Lower leg skin (tissue), 4 donors: ENCODE measurements around the gene HS6ST3. TPM values are rescaled to one million over a fixed set of nuclear protein-coding genes. Genes with fewer than 3 reads are reported as not detected.

Experiments used
- DNase-seq, 2 donors: peaks; one replicate each; pipeline ENCODE4 v3.0.0-alpha.2; 2019; ENCODE audit warnings: low spot score in 2 of 2
- H3K4me3 ChIP-seq: fragments of 200-600 bp; sonication (generic); 2 replicates; pipeline ENCODE4 v1.5.1; 2017; ENCODE audit warnings: mild to moderate bottlenecking, low read depth; ENCODE audit not compliant: poor library complexity, severe bottlenecking
- CTCF ChIP-seq, 3 donors: fragments of 450-650 bp; IDR thresholded peaks; one replicate each; pipeline ENCODE4 v1.5.1; 2016; ENCODE audit warnings: antibody characterized with exemption in 3 of 3, mild to moderate bottlenecking in 3 of 3, moderate library complexity in 2 of 3
- POLR2A ChIP-seq, 2 donors: fragments of 450-650 bp; IDR thresholded peaks; one replicate each; pipeline ENCODE4 v1.6.1; 2016 to 2017; ENCODE audit warnings: antibody characterized with exemption in 2 of 2, mild to moderate bottlenecking in 1 of 2, moderate library complexity in 1 of 2
- WGBS, 2 donors: methylation state at CpG; one replicate each; pipeline ENCODE4 v1.1.5; 2018; 5-methylcytosine and 5-hydroxymethylcytosine counted together
- intact Hi-C: fragments of 100-400 bp; cut with DNase I; formaldehyde crosslinking; loops from one replicate; pipeline ENCODE4 v1.15.0; 2023; ENCODE audit warnings: low total_unique reads
- total RNA-seq, 4 donors: library from RNA; depleted of rRNA; stranded (reverse); fragments of >200 nt; gene quantifications; one replicate each; pipeline ENCODE4 v1.1.0, GENCODE V29; 2016

HS6ST3 gene
- total RNA-seq, 4 donors from 2014 or later = 0.72 to 1.5 (median 0.87) TPM

- intact Hi-C loops = no loop called here
- TF ChIP-seq POLR2A (IDR thresholded peaks at IDR 0.05) = no peak
- TF ChIP-seq CTCF (IDR thresholded peaks at IDR 0.05) = no peak
- 71 to 83% methylated on average over 1 of the region's 1 CpG for WGBS, 2 donors
- H3K4me3 ChIP-seq = no peak overlapping the region
- DNase-seq = no peak
Measured at GRCh38 chr13:96836733-96837132, 746.8 kb downstream of the HS6ST3 start.

- H3K4me3 ChIP-seq = no peak overlapping the region
- TF ChIP-seq POLR2A (IDR thresholded peaks at IDR 0.05) (no peak), CTCF (IDR thresholded peaks at IDR 0.05) (no peak)
- intact Hi-C loops = no loop called here
- DNase-seq = no peak
- WGBS, 2 donors = 73 to 85% methylated on average over 1 of the region's 1 CpG
Measured at GRCh38 chr13:96837809-96838208, 747.9 kb downstream of the HS6ST3 start.

- TF ChIP-seq POLR2A (IDR thresholded peaks at IDR 0.05) = no peak
- TF ChIP-seq CTCF (IDR thresholded peaks at IDR 0.05) = no peak
- intact Hi-C loops = no loop called here
- DNase-seq = no peak
- no peak overlapping the region for H3K4me3 ChIP-seq
Measured at GRCh38 chr13:96844195-96844594, 754.3 kb downstream of the HS6ST3 start.

- intact Hi-C loops = no loop called here
- H3K4me3 ChIP-seq = no peak overlapping the region
- 56 to 94% methylated on average over 1 of the region's 1 CpG for WGBS, 2 donors
- DNase-seq = no peak
- TF ChIP-seq CTCF (IDR thresholded peaks at IDR 0.05) (no peak), POLR2A (IDR thresholded peaks at IDR 0.05) (no peak)
Measured at GRCh38 chr13:96844616-96845015, 754.7 kb downstream of the HS6ST3 start.

GRCh38 chr13:96848286-96848685 lies 758.4 kb downstream of the HS6ST3 start:
- no peak for TF ChIP-seq CTCF (IDR thresholded peaks at IDR 0.05)
- TF ChIP-seq POLR2A (IDR thresholded peaks at IDR 0.05) = no peak
- 85 to 90% methylated on average over 6 of the region's 6 CpGs for WGBS, 2 donors
- intact Hi-C loops = no loop called here
- no peak overlapping the region for H3K4me3 ChIP-seq
- no peak for DNase-seq

- intact Hi-C loops = no loop called here
- no peak for DNase-seq
- TF ChIP-seq CTCF (IDR thresholded peaks at IDR 0.05) = no peak
- TF ChIP-seq POLR2A (IDR thresholded peaks at IDR 0.05) = no peak
- H3K4me3 ChIP-seq = no peak overlapping the region
- whole genome bisulfite sequencing, 2 donors = 81 to 87% methylated on average over 5 of the region's 5 CpGs
Measured at GRCh38 chr13:96849091-96849490, 759.2 kb downstream of the HS6ST3 start.
